ENCODE data around the gene LRP2. TPM values are rescaled to one million over a fixed set of nuclear protein-coding genes. Genes with fewer than 3 reads are reported as not detected.

Gene LRP2
- total and polyA plus RNA-seq, 2 experiments from 2014 or later: 8.1 to 38.3 TPM

GRCh38 chr2:169395821-169396374, 33.6 kb upstream of the LRP2 start:
- no peak overlapping the region for H2AFZ ChIP-seq

GRCh38 chr2:169393068-169393590, 30.8 kb upstream of the LRP2 start:
- no peak overlapping the region for H3K27ac ChIP-seq
- no peaks in the 10 kb centered on the region for H3K27me3 ChIP-seq
- no peaks in the 10 kb centered on the region for H3K9me3 ChIP-seq (ENCODE audit: low read depth)
- H3K36me3 ChIP-seq (replicated peaks; ENCODE audit: insufficient read depth, low read depth): no peaks in the 10 kb centered on the region
- no peak for TF ChIP-seq EZH2 (IDR thresholded peaks at IDR 0.05; ENCODE audit: borderline replicate concordance)
- no peak for TF ChIP-seq EZH2phosphoT487 (IDR thresholded peaks at IDR 0.05; ENCODE audit: low read depth, severe bottlenecking, unreplicated experiment)
- no peak for TF ChIP-seq CTCF (IDR thresholded peaks at IDR 0.05; ENCODE audit: poor library complexity)
- WGBS (ENCODE audit: low lambda C conversion rate, missing lambda C conversion rate): 18% methylated on average over 7 of the region's 7 CpGs
- no peak overlapping the region for H2AFZ ChIP-seq
- no peak overlapping the region for H3K4me2 ChIP-seq
- no peaks in the 10 kb centered on the region for H3K9me2 ChIP-seq (replicated peaks; ENCODE audit: insufficient read depth)
- H3K4me3 ChIP-seq: no peak overlapping the region
- DNase-seq (ENCODE audit: low spot score): peak; percentile 6
- peaks cover 14% of the 10 kb centered on the region for H3K4me1 ChIP-seq (ENCODE audit: insufficient read depth)
- H4K20me1 ChIP-seq (ENCODE audit: insufficient read depth, poor library complexity, severe bottlenecking): no peaks in the 10 kb centered on the region
- no peaks in the 10 kb centered on the region for H3K79me2 ChIP-seq

More at GRCh38 chr2:169395821-169396374, 33.6 kb upstream of the LRP2 start:
- Histone ChIP-seq H3K9me2 (replicated peaks; ENCODE audit: insufficient read depth) (no peaks in the 10 kb centered on the region), H3K79me2 (no peaks in the 10 kb centered on the region), H3K36me3 (replicated peaks; ENCODE audit: insufficient read depth, low read depth) (no peaks in the 10 kb centered on the region), H4K20me1 (ENCODE audit: insufficient read depth, poor library complexity, severe bottlenecking) (no peaks in the 10 kb centered on the region), H3K4me3 (no peak overlapping the region), H3K4me2 (no peak overlapping the region), H3K27ac (no peak overlapping the region), H3K4me1 (ENCODE audit: insufficient read depth) (peaks cover 6% of the 10 kb centered on the region), H3K27me3 (no peaks in the 10 kb centered on the region), H3K9me3 (ENCODE audit: low read depth) (no peaks in the 10 kb centered on the region)
- no peak for DNase-seq (ENCODE audit: low spot score)
- no peak for TF ChIP-seq CTCF (IDR thresholded peaks at IDR 0.05; ENCODE audit: poor library complexity)
- no peak for TF ChIP-seq EZH2 (IDR thresholded peaks at IDR 0.05; ENCODE audit: borderline replicate concordance)
- TF ChIP-seq EZH2phosphoT487 (IDR thresholded peaks at IDR 0.05; ENCODE audit: low read depth, severe bottlenecking, unreplicated experiment): no peak
- WGBS (ENCODE audit: low lambda C conversion rate, missing lambda C conversion rate): 55% methylated on average over 9 of the region's 9 CpGs

- H3K4me2 ChIP-seq: no peak overlapping the region
- 12% methylated on average over 1 of the region's 1 CpG for WGBS (ENCODE audit: low lambda C conversion rate, missing lambda C conversion rate)
These were observed 28.9 kb upstream of the LRP2 start for GRCh38 chr2:169391236-169391635.

More at GRCh38 chr2:169391236-169391635, 28.9 kb upstream of the LRP2 start:
- H3K27ac ChIP-seq: no peak overlapping the region
- H2AFZ ChIP-seq: no peak overlapping the region
- TF ChIP-seq CTCF (IDR thresholded peaks at IDR 0.05; ENCODE audit: poor library complexity): no peak
- H4K20me1 ChIP-seq (ENCODE audit: insufficient read depth, poor library complexity, severe bottlenecking): no peaks in the 10 kb centered on the region
- H3K27me3 ChIP-seq: no peaks in the 10 kb centered on the region
- no peaks in the 10 kb centered on the region for H3K36me3 ChIP-seq (replicated peaks; ENCODE audit: insufficient read depth, low read depth)
- H3K4me1 ChIP-seq (ENCODE audit: insufficient read depth): peaks cover 14% of the 10 kb centered on the region
- H3K9me2 ChIP-seq (replicated peaks; ENCODE audit: insufficient read depth): no peaks in the 10 kb centered on the region
- no peaks in the 10 kb centered on the region for H3K9me3 ChIP-seq (ENCODE audit: low read depth)
- no peaks in the 10 kb centered on the region for H3K79me2 ChIP-seq
- H3K4me3 ChIP-seq: no peak overlapping the region
- DNase-seq (ENCODE audit: low spot score): no peak

Measured in hepatocyte (in vitro differentiated cells).